GM23248 (cell line): ENCODE results near the gene NT5DC3.

Source experiments
- EZH2 ChIP-seq: fragments of 200-600 bp; sonication (generic); IDR thresholded peaks from 2 replicates; pipeline ENCODE4 v1.6.1; 2018; ENCODE audit warnings: antibody characterized with exemption, mild to moderate bottlenecking; ENCODE audit not compliant: insufficient read depth, poor library complexity, severe bottlenecking
- EZH2phosphoT487 ChIP-seq: fragments of 200-600 bp; sonication (generic); IDR thresholded peaks from 2 replicates; pipeline ENCODE4 v1.6.1; 2018; ENCODE audit warnings: antibody characterized with exemption, moderate library complexity, mild to moderate bottlenecking, low read depth; ENCODE audit not compliant: insufficient read depth

GRCh38 chr12:103821773-103822172 is 19.3 kb downstream of the NT5DC3 start:
- TF ChIP-seq EZH2phosphoT487 (no peak), EZH2 (no peak)
